Kidney capillary endothelial cell (primary cell): ENCODE data around the gene ANXA2.
A peak's percentile ranks its signal among the peaks of the same experiment; 100 is the strongest.
"Not testable (repeated sequence)": the region's sequence is repeated elsewhere in the genome, so short reads cannot be mapped to it uniquely, and the experiment has no call there.

Source experiments
- DNase-seq: peaks from one replicate; pipeline ENCODE4 v3.0.0-alpha.2; 2018; ENCODE audit warnings: low spot score

Gene ANXA2

DNA sequence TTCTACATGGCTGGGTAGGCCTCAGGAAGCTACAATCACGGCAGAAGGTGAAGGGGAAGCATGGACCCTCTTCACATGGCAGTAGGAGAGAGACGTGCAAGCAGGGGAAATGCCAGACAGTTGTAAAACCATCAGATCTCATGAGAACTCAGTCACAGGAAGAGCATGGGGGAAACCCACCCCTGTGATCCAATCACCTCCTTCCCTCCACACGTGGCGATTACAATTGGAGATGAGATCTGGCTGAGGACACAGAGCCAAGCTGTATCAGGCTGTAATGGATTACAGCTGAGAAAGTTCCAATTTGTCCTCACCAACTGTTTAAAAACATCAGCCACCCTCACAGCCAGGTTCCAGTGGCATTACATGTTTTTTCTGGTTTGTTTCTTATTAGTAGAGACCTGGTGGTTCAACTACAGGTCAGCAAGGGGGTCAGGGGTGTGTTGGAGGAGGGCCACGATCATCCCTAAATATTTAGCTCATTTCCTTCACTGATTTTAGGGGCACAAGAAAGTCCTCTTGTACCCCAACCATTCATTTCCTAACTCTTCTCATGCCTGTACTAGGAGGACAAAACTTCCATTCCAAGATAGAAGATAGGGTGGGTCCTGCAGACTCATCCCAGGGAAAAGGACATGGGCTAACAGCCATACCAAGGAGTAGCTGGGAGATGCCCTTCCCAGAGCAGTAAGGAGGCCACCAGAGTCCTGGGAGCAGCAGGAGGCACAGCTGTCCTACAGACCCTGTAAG, 54.4 kb downstream of the ANXA2 start:
- DNase-seq: no peak

GRCh38 chr15:60340207-60340921, 57.4 kb downstream of the ANXA2 start:
- no peak for DNase-seq

GRCh38 chr15:60339236-60339635, 58.5 kb downstream of the ANXA2 start:
- no peak for DNase-seq

GRCh38 chr15:60338810-60339209, 59.0 kb downstream of the ANXA2 start:
- DNase-seq: no peak

DNA sequence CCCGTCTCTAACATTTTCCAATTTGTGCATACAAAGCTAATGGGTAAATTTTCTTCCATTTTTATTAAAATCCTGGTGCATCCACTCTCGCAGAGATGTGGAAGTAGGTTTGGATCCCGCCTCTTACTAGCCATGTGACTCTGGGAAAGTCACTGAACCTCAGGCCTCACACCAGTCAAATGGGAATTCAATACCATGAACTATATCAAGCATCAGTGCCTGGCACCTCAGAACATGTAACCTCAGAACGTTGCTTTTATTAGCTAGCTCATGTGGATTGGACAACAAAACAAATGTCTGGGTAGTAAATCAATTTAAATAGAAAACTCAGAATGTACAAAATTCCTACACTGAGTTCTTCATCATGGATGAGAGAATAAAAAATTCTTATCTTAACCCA, 60.7 kb downstream of the ANXA2 start:
- DNase-seq: no peak

DNA sequence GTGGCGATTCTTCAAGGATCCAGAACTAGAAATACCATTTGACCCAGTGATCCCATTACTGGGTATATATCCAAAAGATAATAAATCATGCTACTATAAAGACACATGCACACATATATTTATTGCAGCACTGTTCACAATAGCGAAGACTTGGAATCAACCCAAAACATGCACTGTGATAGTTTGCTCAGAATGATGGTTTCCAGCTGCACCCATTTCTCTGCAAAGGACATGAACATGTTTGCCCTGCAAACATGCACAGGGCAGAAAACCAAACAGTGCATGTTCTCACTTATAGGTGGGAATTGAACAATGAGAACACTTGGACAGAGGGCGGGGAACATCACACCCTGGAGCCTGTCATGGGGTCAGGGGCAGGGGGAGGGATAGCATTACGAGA, 62.5 kb downstream of the ANXA2 start:
- DNase-seq: not testable (repeated sequence)

- peak; percentile 39 for DNase-seq
These were observed 68.8 kb downstream of the ANXA2 start for GRCh38 chr15:60328852-60329443.

GRCh38 chr15:60326824-60327654, 70.7 kb downstream of the ANXA2 start:
- DNase-seq: peak; percentile 69

GRCh38 chr15:60326343-60326742, 71.4 kb downstream of the ANXA2 start:
- DNase-seq: no peak

DNA sequence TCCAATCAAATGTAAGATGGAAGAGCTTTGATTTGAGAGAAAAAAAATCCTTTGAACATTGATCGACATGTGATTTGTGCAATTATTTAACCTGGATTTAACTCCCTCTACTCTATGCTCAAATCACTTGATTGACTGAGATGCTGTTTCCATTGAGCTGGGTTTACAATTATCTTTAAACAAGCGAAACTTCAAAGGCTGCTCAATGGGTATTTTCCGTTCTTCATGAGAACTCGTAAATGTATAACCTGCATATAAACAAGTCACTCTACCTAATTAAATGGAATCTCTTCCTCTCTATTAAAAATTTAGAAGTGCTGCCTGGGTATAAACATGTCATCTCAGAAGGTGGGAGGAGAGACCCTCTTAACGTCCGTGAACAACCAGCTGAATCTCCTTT, 71.9 kb downstream of the ANXA2 start:
- no peak for DNase-seq

- DNase-seq: no peak
These were observed 72.9 kb downstream of the ANXA2 start for GRCh38 chr15:60324706-60325438.

- no peak for DNase-seq
These were observed 74.5 kb downstream of the ANXA2 start for GRCh38 chr15:60323322-60323721.

GRCh38 chr15:60320365-60320764, 77.4 kb downstream of the ANXA2 start:
- DNase-seq: no peak

GRCh38 chr15:60318216-60318867, 79.4 kb downstream of the ANXA2 start:
- DNase-seq: no peak

- no peak for DNase-seq
These were observed 80.8 kb downstream of the ANXA2 start for GRCh38 chr15:60316961-60317360.

DNA sequence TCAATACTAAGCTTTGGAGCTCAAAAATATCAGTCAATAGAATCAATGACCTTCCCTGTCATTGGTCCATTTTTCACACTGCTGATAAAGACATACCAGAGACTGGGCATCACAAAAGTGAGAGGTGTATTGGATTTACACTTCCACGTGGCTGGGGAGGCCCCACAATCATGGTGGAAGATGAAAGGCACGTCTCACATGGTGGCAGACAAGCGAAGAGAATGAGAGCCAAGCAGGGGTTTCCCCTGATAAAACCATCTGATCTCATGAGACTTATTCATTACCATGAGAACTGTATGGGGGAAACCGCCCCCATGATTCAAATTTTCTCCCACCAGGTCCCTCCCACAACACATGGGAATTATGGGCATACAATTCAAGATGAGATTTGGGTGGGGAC, 81.9 kb downstream of the ANXA2 start:
- no peak for DNase-seq

- no peak for DNase-seq
These were observed 83.9 kb downstream of the ANXA2 start for GRCh38 chr15:60313906-60314305.

DNA sequence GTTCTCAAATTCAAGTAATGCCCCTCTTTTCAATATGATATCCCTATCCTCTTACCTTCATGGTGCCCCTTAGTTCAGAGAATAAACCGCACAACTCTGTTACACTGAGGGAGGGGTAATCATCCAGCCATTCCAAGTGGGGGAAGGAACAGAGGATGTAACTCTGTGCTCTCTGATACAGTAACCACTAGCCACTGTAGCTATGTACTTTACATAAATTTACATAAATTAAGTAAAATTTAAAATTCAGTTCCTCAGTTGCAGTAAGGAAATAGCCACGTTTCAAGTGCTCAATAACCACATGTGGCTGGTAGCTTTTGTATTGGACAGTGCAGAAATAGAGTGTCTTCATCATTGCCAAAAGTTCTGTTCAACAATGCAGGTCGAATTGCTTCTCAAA, 90.8 kb downstream of the ANXA2 start:
- no peak for DNase-seq

GRCh38 chr15:60301024-60301423, 96.8 kb downstream of the ANXA2 start:
- DNase-seq: no peak

DNA sequence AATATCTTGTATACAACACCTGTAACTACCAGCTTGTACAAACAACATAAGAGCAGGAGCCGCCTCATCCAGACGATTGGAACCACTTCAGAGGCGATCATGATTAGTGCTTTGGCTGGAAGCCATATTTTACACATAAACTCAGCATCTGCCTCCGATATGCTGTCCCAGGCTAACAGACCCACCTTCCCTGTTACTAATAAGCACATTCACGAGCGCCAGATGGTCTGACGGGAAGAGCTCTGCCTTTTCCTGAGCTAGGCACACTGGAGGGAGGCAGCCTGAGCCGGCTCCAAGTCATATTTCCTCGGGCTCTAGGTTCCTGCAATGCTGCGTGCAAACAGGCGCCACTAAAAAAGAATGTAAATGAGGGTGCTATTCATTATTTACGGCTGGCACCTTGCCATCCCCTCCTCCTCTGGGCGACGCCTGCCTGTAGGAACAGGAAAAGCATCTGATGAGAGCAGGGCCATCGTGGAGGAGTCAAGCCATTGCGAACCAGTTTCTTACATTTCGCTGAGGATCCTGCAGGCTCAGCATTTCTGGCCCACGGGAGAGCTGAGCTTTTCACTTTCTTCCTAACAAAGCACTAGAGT, 98.2 kb downstream of the ANXA2 start:
- DNase-seq: no peak
